Thoracic aorta (tissue), 2 donors: ENCODE results near the gene MRPL55. TPM values are rescaled to one million over a fixed set of nuclear protein-coding genes. Genes with fewer than 3 reads are reported as not detected.

Experiments
- ATAC-seq: fragments of 150-250 bp; one replicate; pipeline ENCODE4 v1.8.0; 2017; ENCODE audit warnings: low read depth; ENCODE audit not compliant: insufficient number of reproducible peaks, low FRiP score
- DNase-seq: peaks from one replicate; pipeline ENCODE4 v3.0.0-alpha.2; 2020; ENCODE audit warnings: low spot score
- H3K27ac ChIP-seq, 2 donors: fragments of 200-600 bp; sonication (generic); 1 replicate in 1 of 2; 2 replicates in 1 of 2; pipeline ENCODE4 v1.5.1; 2016; ENCODE audit warnings: mild to moderate bottlenecking in 2 of 2, moderate library complexity in 2 of 2
- H3K27me3 ChIP-seq: fragments of 200-600 bp; sonication (generic); replicated peaks from 2 replicates; pipeline ENCODE4 v1.6.0; 2016; ENCODE audit warnings: mild to moderate bottlenecking; ENCODE audit not compliant: insufficient read depth
- H3K36me3 ChIP-seq: fragments of 200-600 bp; sonication (generic); one replicate; pipeline ENCODE4 v1.5.1; 2016
- H3K4me1 ChIP-seq, 2 donors: fragments of 200-600 bp; sonication (generic); 1 replicate in 1 of 2; 2 replicates in 1 of 2; pipeline versions ENCODE4 v1.5.1 to v1.6.0; 2016; ENCODE audit warnings: low read depth in 2 of 2, mild to moderate bottlenecking in 1 of 2; ENCODE audit not compliant: control insufficient read depth in 1 of 2
- H3K4me3 ChIP-seq: fragments of 200-600 bp; sonication (generic); 2 replicates; pipeline ENCODE4 v1.5.1; 2016; ENCODE audit warnings: mild to moderate bottlenecking
- H3K9me3 ChIP-seq: fragments of 200-600 bp; sonication (generic); 2 replicates; pipeline ENCODE4 v1.5.1; 2016
- total RNA-seq, 2 donors: library from RNA; depleted of rRNA; stranded (reverse); fragments of >200 nt; gene quantifications; one replicate each; pipeline versions ENCODE4 v1.1.0 to v1.2.3, GENCODE V29; 2016
- TF ChIP-seq, protein P1 (sequence below): fragments of 200-600 bp; sonication (generic); IDR thresholded peaks from one replicate; pipeline ENCODE4 v1.5.1; 2019; ENCODE audit warnings: antibody characterized with exemption

The MRPL55 gene
- total RNA-seq, 2 donors from 2014 or later = 32.4 to 79.3 TPM

DNA sequence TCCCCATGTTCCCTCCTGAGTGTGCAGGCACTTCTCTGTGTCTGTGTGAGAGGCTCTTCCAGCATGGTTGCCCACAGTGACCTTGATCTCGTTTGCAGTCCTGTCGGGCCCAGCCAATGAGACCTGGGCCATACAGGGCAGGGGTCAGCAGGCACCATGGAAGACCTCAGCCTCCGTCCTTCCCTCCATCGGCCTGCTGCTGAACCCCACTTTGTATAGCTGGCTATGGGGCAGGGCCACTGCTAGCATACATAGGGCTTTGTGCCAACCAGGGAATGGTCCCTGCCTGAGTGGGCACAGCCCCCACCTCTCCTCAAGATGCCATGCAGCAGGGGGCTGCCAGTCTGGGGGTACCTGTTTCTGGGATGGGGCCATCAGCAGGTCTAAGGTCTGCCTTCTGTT is 9.8 kb downstream of the MRPL55 start:
- Histone ChIP-seq H3K4me3 (no peak overlapping the region), H3K27ac (no peak overlapping the region), H3K27me3 (no peaks in the 10 kb centered on the region), H3K36me3 (peaks cover 32% of the 10 kb centered on the region), H3K9me3 (peaks cover 7% of the 10 kb centered on the region), H3K4me1 (peaks cover 9 to 29% of the 10 kb centered on the region in 2 donors)
- DNase-seq = no peak
- no peak for ATAC-seq
- TF ChIP-seq, protein P1, sequence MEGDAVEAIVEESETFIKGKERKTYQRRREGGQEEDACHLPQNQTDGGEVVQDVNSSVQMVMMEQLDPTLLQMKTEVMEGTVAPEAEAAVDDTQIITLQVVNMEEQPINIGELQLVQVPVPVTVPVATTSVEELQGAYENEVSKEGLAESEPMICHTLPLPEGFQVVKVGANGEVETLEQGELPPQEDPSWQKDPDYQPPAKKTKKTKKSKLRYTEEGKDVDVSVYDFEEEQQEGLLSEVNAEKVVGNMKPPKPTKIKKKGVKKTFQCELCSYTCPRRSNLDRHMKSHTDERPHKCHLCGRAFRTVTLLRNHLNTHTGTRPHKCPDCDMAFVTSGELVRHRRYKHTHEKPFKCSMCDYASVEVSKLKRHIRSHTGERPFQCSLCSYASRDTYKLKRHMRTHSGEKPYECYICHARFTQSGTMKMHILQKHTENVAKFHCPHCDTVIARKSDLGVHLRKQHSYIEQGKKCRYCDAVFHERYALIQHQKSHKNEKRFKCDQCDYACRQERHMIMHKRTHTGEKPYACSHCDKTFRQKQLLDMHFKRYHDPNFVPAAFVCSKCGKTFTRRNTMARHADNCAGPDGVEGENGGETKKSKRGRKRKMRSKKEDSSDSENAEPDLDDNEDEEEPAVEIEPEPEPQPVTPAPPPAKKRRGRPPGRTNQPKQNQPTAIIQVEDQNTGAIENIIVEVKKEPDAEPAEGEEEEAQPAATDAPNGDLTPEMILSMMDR = no peak

DNA sequence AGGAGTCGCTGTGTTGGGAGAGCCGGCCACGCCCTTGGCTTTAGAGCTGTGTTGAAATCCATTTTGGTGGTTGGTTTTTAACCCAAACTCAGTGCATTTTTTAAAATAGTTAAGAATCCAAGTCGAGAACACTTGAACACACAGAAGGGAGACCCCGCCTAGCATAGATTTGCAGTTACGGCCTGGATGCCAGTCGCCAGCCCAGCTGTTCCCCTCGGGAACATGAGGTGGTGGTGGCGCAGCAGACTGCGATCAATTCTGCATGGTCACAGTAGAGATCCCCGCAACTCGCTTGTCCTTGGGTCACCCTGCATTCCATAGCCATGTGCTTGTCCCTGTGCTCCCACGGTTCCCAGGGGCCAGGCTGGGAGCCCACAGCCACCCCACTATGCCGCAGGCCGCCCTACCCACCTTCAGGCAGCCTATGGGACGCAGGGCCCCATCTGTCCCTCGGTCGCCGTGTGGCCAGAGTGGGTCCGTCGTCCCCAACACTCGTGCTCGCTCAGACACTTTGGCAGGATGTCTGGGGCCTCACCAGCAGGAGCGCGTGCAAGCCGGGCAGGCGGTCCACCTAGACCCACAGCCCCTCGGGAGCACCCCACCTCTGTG is 10.7 kb downstream of the MRPL55 start:
- TF ChIP-seq, protein P1 = no peak
- Histone ChIP-seq H3K4me1 (peaks cover 5 to 20% of the 10 kb centered on the region in 2 donors), H3K27ac (no peak overlapping the region), H3K27me3 (no peaks in the 10 kb centered on the region), H3K9me3 (peaks cover 9% of the 10 kb centered on the region), H3K4me3 (no peak overlapping the region), H3K36me3 (peaks cover 32% of the 10 kb centered on the region)
- DNase-seq (no peak), ATAC-seq (no peak)

DNA sequence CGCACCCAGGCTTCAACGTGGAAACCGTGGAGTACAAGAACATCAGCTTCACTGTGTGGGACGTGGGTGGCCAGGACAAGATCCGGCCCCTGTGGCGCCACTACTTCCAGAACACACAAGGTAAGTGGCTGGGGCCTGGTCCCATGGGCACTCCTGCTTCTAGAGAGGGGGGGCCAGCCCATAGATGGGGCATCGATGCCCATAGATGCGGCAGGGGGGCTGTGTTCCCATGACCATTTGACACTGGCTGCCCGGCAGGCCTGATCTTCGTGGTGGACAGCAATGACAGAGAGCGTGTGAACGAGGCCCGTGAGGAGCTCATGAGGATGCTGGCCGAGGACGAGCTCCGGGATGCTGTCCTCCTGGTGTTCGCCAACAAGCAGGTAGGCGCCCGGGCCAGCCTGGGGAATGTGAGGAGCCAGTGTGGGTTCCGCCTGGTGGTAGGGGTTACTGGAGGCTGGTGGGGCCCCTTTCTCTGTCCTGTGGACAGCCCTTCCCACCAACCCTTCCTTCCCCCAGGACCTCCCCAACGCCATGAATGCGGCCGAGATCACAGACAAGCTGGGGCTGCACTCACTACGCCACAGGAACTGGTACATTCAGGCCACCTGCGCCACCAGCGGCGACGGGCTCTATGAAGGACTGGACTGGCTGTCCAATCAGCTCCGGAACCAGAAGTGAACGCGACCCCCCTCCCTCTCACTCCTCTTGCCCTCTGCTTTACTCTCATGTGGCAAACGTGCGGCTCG is 11.6 kb downstream of the MRPL55 start:
- DNase-seq (no peak), ATAC-seq (no peak)
- TF ChIP-seq, protein P1 = no peak
- Histone ChIP-seq H3K4me3 (no peak overlapping the region), H3K36me3 (peaks cover 32% of the 10 kb centered on the region), H3K27me3 (no peaks in the 10 kb centered on the region), H3K4me1 (peaks cover 5 to 24% of the 10 kb centered on the region in 2 donors), H3K27ac (no peak overlapping the region), H3K9me3 (peaks cover 9% of the 10 kb centered on the region)

DNA sequence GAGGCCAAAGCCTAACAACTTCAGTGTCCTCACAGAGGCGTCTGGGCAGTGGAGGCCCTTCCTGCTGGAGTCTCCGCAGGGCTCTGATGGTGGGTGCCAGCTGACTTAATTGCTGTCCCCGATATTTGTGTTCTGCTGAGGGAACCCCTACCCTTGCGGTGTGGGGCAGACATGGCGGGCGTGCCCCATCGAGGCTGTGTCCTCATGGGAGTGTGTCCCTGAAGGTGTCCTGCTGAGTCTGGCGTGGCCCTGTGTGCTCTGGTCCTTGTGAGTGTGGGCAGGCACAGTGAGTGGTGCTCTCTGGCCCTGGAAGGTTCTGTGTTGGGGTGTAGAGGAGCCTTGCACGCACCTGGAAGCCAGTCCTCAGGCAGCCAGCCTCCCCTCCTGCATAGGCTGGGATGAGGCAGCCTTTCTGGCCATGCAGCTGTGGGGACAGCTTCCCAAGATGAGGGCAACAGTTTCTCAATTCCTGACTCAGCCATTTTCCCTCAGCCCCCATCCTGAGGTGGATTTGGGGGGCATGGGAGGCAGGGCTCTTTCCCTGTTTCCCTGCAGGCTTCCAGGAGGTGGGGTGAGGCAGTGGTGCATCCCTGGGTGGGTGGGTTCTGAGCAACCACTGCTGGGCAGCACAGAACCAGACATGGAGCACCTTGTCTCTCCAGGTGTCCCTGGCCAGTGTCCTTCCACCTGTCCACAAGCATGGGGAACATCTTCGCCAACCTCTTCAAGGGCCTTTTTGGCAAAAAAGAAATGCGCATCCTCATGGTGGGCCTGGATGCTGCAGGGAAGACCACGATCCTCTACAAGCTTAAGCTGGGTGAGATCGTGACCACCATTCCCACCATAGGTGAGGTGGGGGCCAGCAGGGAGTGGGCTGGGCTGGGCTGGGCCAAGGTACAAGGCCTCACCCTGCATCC is 12.4 kb downstream of the MRPL55 start:
- no peak overlapping the region for H3K27ac ChIP-seq
- H3K4me1 ChIP-seq = peaks cover 1 to 24% of the 10 kb centered on the region in 2 donors
- no peak for DNase-seq
- peaks cover 32% of the 10 kb centered on the region for H3K36me3 ChIP-seq
- no peak for ATAC-seq
- H3K27me3 ChIP-seq = no peaks in the 10 kb centered on the region
- H3K4me3 ChIP-seq = no peak overlapping the region
- TF ChIP-seq, protein P1 = no peak
- H3K9me3 ChIP-seq = peaks cover 9% of the 10 kb centered on the region

DNA sequence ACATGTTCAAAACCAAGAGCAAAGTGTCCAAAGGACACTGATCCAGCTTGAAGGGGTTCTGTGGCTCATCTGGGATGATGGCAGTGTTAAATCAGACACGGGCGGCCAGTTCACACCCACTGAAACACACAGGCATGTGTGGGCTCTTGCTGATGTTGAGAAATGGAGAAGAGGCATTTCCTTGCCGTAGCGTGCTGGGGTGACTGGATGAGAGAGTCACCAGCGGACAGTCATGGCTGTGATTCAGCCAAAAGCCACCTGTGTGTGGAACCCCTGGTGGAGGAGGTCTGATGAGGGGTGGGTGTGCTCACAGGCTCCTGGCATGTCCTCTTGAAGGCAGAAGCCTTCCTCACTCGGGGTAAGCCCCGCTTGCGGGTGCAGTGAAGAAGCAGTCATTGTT is 13.2 kb downstream of the MRPL55 start:
- H3K9me3 ChIP-seq = peaks cover 9% of the 10 kb centered on the region
- no peak for ATAC-seq
- TF ChIP-seq, protein P1 = no peak
- H3K27me3 ChIP-seq = no peaks in the 10 kb centered on the region
- no peak for DNase-seq
- H3K4me3 ChIP-seq = no peak overlapping the region
- H3K27ac ChIP-seq = no peak overlapping the region
- peaks cover 32% of the 10 kb centered on the region for H3K36me3 ChIP-seq
- H3K4me1 ChIP-seq = peaks cover 6 to 24% of the 10 kb centered on the region in 2 donors
